GM13976 (cell line): ENCODE measurements around the gene OLA1.

Experiments
- DNase-seq: peaks from one replicate; pipeline ENCODE4 v3.0.0; 2012; ENCODE audit warnings: low spot score
- in situ Hi-C: fragments of 300-500 bp; cut with MboI; formaldehyde crosslinking; loops from one replicate; pipeline ENCODE4 v1.12.0; 2022; ENCODE audit warnings: low sequenced_read_pairs, mixed read lengths, inconsistent platforms; ENCODE audit not compliant: unreplicated experiment
- TF ChIP-seq, protein P1 (sequence below): IDR thresholded peaks from 2 replicates; pipeline ENCODE4 v1.5.1; 2012; ENCODE audit warnings: borderline replicate concordance, mild to moderate bottlenecking; ENCODE audit not compliant: insufficient read depth; ENCODE audit errors: extremely low read depth, missing control alignments, control extremely low read depth

Gene OLA1

DNA sequence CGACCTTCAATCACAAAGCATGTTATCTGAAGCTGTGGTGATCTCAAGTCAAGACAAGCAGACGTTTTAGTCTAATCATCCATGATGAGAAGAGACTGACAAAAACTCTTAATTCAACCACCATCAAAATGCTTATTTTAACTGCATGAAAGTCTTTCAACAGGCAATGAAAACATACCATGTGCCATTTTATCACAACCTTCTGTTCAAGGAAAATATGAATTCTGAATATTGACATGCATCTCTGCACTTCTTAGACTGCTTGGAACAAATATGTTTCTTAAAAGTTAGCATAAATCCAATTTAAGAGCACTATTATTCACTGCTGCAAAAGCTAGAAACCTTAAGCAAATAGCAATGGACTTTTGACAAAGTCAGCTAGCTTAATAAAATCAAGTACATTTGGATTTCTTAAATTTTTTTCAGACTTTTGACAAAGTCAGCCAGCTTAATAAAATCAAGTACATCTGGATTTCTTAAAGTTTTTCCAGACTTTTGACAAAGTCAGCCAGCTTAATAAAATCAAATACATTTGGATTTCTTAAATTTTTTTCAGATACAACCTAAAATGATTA lies 70.9 kb downstream of the OLA1 start:
- TF ChIP-seq, protein P1, sequence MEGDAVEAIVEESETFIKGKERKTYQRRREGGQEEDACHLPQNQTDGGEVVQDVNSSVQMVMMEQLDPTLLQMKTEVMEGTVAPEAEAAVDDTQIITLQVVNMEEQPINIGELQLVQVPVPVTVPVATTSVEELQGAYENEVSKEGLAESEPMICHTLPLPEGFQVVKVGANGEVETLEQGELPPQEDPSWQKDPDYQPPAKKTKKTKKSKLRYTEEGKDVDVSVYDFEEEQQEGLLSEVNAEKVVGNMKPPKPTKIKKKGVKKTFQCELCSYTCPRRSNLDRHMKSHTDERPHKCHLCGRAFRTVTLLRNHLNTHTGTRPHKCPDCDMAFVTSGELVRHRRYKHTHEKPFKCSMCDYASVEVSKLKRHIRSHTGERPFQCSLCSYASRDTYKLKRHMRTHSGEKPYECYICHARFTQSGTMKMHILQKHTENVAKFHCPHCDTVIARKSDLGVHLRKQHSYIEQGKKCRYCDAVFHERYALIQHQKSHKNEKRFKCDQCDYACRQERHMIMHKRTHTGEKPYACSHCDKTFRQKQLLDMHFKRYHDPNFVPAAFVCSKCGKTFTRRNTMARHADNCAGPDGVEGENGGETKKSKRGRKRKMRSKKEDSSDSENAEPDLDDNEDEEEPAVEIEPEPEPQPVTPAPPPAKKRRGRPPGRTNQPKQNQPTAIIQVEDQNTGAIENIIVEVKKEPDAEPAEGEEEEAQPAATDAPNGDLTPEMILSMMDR = no peak
- in situ Hi-C loops = no loop called here
- no peak for DNase-seq

DNA sequence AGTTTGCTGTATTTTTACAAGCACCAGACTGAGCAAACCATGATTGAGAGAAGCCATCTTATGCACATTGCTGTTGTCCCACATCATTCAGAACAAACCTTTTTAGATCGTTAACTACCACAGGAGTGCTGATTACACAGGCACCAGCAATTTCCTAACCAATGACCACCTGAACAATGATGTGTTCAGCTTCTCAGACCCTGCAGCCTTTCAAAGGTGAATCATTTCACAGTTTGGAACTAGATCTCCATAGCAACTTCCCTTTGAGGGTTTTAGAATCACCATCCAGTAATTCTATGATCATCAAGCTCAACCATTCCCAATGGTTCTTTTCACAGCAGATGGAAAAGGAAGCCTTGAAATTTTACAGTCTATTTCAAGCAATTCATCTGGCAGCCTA lies 71.4 kb downstream of the OLA1 start:
- TF ChIP-seq, protein P1 = no peak
- in situ Hi-C loops = no loop called here
- no peak for DNase-seq

DNA sequence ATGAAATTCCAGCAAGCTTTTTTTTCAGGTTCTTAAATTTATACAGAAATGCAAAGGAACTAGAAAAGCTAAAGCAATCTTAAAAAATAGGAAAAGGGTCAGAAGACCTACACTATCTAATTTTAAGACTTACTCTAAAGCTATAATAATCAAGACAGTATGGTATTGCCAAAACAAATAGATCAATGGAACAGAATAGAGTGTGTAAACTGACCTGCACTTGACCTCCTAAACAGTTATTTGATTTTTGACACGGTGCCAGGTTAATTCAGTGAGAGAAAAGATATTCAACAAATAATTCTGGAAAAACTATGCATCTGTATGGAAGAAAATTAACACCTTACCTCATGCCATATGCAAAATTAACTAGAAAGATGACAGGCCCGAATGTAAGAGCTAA lies 73.6 kb downstream of the OLA1 start:
- TF ChIP-seq, protein P1 = no peak
- DNase-seq = no peak
- in situ Hi-C loops = no loop called here

DNA sequence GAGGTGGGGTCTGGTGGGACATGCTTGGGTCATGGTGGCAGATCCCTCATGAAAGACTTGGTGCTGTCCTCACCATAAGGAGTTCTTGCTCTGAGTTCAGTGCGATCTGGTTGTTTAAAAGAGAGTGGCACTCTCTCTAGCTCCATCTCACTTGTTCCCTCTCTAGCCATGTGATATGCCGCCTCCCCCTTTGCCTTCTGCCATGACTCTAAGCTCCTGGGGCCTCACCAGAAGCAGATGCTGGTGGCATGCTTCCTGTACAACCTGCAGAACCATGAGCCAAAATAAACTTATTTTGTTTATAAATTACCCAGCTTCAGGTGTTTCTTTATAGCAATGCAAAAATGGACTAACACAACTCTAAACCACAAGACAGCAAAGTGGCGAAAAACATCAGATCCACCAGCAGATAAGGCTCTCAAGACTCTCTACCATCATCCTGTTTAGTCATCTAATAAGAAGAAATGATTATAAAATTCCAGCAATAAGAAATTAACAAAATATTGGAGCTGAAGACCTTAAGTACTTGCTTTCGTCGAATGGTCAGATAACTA lies 75.5 kb downstream of the OLA1 start:
- no peak for DNase-seq
- in situ Hi-C loops = no loop called here
- TF ChIP-seq, protein P1 = no peak

DNA sequence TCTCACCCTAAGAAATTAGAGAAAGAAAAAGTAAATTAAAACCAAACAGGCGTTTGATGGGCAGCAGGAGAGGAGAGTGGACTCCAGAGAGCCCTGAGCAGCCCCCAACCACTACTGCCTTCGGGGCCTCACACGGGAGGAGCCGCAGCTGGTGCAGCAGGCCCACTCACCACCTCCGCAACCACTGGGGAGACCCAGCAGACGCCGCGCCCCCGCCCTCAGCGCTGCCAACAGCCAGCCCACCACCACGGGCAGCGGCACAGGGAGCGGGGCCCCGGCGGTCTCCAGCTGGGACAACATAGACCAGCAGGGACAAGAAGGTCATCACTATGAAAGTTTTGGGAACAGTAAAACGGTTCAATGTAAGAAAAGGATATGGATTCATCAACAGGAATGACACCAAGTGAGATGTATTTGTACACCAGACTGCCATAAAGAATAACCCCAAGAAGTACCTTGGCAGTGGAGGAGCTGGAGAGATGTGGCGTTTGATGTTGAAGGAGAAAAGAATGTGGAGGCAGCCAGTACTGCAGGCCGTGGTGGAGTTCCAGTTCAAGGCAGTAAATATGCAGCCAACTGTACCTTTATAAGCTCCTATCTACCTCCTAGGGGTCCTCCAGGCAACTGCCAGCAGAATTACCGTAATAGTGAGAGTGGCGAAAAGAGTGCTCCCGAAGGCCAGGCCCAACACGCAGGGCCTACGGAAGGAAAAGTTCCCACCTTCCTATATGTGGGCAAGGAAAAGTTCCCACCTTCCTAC lies 76.5 kb downstream of the OLA1 start:
- no peak for DNase-seq
- TF ChIP-seq, protein P1 = no peak
- in situ Hi-C loops = no loop called here

DNA sequence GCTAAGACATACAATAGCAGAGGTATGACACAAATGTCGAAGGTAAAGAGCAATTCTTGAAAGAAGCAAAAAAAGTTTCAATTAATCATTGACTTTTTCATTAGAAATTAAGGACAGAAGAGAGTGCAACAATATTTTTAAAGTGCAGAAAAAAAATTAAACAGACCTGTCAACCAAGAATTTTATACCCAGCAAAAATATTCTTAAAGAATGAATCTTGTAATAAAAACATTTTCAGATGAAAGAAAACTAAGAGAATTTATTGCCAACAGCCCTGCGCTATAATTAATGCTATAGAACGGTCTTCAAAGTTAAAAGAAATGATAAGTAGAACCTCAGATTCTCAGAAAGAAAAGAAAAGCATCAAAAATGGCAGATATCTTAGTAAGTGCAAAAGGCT lies 79.0 kb downstream of the OLA1 start:
- DNase-seq = no peak
- in situ Hi-C loops = no loop called here
- TF ChIP-seq, protein P1 = no peak
